Activated naive CD8-positive, alpha-beta T cell treated with anti-CD3 and anti-CD28 coated beads, Interleukin-2, amount 10 ng/mL, durations not matched to agents 7 days and 5 days (primary cell): Measurements from ENCODE around the gene ZNF609. TPM values are rescaled to one million over a fixed set of nuclear protein-coding genes. Genes with fewer than 3 reads are reported as not detected.
A peak's percentile ranks its signal among the peaks of the same experiment; 100 is the strongest.

Experiments used
- ATAC-seq: fragments of 150-1000 bp; cut with Tn5 transposase; one replicate; pipeline ENCODE4 v1.10.0; 2021; ENCODE audit warnings: low read depth, moderate library complexity
- POLR2A ChIA-PET: fragments of 350-600 bp; sonication (Branson Sonifier 250); formaldehyde crosslinking; loops from one replicate; lab custom pipeline; 2021; ENCODE audit warnings: antibody characterized with exemption; lab: Charles Lee
- DNase-seq: peaks from one replicate; pipeline ENCODE4 v3.0.0; 2021
- H3K27ac Mint-ChIP-seq: one replicate; pipeline ENCODE4 v1.8.0; 2022; ENCODE audit warnings: mild to moderate bottlenecking, mixed read lengths
- H3K27me3 Mint-ChIP-seq: one replicate; pipeline ENCODE4 v1.8.0; 2022; ENCODE audit warnings: mild to moderate bottlenecking, moderate library complexity, mixed read lengths
- H3K36me3 Mint-ChIP-seq: one replicate; pipeline ENCODE4 v1.8.0; 2021; ENCODE audit warnings: mild to moderate bottlenecking, mixed read lengths
- H3K4me1 Mint-ChIP-seq: one replicate; pipeline ENCODE4 v1.8.0; 2021; ENCODE audit warnings: mixed read lengths
- H3K4me3 Mint-ChIP-seq: one replicate; pipeline ENCODE4 v1.8.0; 2022; ENCODE audit warnings: mild to moderate bottlenecking, moderate library complexity, mixed read lengths
- H3K9me3 Mint-ChIP-seq: one replicate; pipeline ENCODE4 v1.8.0; 2021; ENCODE audit warnings: mixed read lengths
- total RNA-seq, 2 experiments: library from RNA; stranded (reverse); gene quantifications; one replicate each; pipeline ENCODE4 v1.2.3, GENCODE V29; 2021

Gene ZNF609
- total RNA-seq, 2 experiments from 2014 or later, result 52.2 to 57.2 TPM

- DNase-seq (no peak), ATAC-seq (no peak)
- POLR2A ChIA-PET, result interaction anchor here (0.6 to 1.7 kb wide), 4 partner anchors 35 to 320 kb away, joined by 3 to 6 read pairs (median 4); no protein-coding TSS in a partner anchor
- H3K27ac Mint-ChIP-seq, result no peak overlapping the region
- H3K9me3 Mint-ChIP-seq, result no peaks in the 10 kb centered on the region
- H3K27me3 Mint-ChIP-seq, result no peaks in the 10 kb centered on the region
- H3K36me3 Mint-ChIP-seq, result peaks cover 6% of the 10 kb centered on the region
- peaks cover 21% of the 10 kb centered on the region for H3K4me1 Mint-ChIP-seq
- no peak overlapping the region for H3K4me3 Mint-ChIP-seq
These were observed 193.4 kb downstream of the ZNF609 start for GRCh38 chr15:64653757-64654156.

GRCh38 chr15:64656508-64656907 lies 196.1 kb downstream of the ZNF609 start:
- Mint-ChIP-seq H3K27me3 (no peaks in the 10 kb centered on the region), H3K9me3 (no peaks in the 10 kb centered on the region), H3K36me3 (peaks cover 12% of the 10 kb centered on the region), H3K27ac (no peak overlapping the region), H3K4me1 (peaks cover 11% of the 10 kb centered on the region), H3K4me3 (no peak overlapping the region)
- ATAC-seq (no peak), DNase-seq (no peak)
- POLR2A ChIA-PET, result interaction anchor here (0.7 kb wide), 1 partner anchor 61 kb away, joined by 4 read pairs; no protein-coding TSS in a partner anchor

- ATAC-seq (no peak), DNase-seq (no peak)
- Mint-ChIP-seq H3K9me3 (no peaks in the 10 kb centered on the region), H3K36me3 (peaks cover 14% of the 10 kb centered on the region), H3K27me3 (no peaks in the 10 kb centered on the region), H3K4me1 (no peaks in the 10 kb centered on the region), H3K27ac (no peak overlapping the region), H3K4me3 (no peak overlapping the region)
- POLR2A ChIA-PET, result no interaction called here
These were observed 204.8 kb downstream of the ZNF609 start for GRCh38 chr15:64665179-64665578.

GRCh38 chr15:64667736-64668161 lies 207.4 kb downstream of the ZNF609 start:
- no peaks in the 10 kb centered on the region for H3K9me3 Mint-ChIP-seq
- no peaks in the 10 kb centered on the region for H3K4me1 Mint-ChIP-seq
- POLR2A ChIA-PET, result no interaction called here
- no peak overlapping the region for H3K4me3 Mint-ChIP-seq
- no peaks in the 10 kb centered on the region for H3K27me3 Mint-ChIP-seq
- no peak overlapping the region for H3K27ac Mint-ChIP-seq
- ATAC-seq, result no peak
- no peak for DNase-seq
- peaks cover 7% of the 10 kb centered on the region for H3K36me3 Mint-ChIP-seq

- H3K27ac Mint-ChIP-seq, result no peak overlapping the region
- no peak for DNase-seq
- H3K27me3 Mint-ChIP-seq, result no peaks in the 10 kb centered on the region
- H3K9me3 Mint-ChIP-seq, result no peaks in the 10 kb centered on the region
- POLR2A ChIA-PET, result no interaction called here
- peaks cover 25% of the 10 kb centered on the region for H3K36me3 Mint-ChIP-seq
- ATAC-seq, result no peak
- H3K4me3 Mint-ChIP-seq, result no peak overlapping the region
- peaks cover 4% of the 10 kb centered on the region for H3K4me1 Mint-ChIP-seq
These were observed 213.5 kb downstream of the ZNF609 start for GRCh38 chr15:64673866-64674265.

GRCh38 chr15:64678126-64678819 lies 217.9 kb downstream of the ZNF609 start:
- ATAC-seq, result no peak
- H3K4me1 Mint-ChIP-seq, result peaks cover 4% of the 10 kb centered on the region
- DNase-seq, result no peak
- no peaks in the 10 kb centered on the region for H3K9me3 Mint-ChIP-seq
- H3K27me3 Mint-ChIP-seq, result no peaks in the 10 kb centered on the region
- POLR2A ChIA-PET, result no interaction called here
- no peak overlapping the region for H3K27ac Mint-ChIP-seq
- no peak overlapping the region for H3K4me3 Mint-ChIP-seq
- peaks cover 25% of the 10 kb centered on the region for H3K36me3 Mint-ChIP-seq

GRCh38 chr15:64680097-64680496 lies 219.7 kb downstream of the ZNF609 start:
- ATAC-seq (no peak), DNase-seq (no peak)
- Mint-ChIP-seq H3K27ac (no peak overlapping the region), H3K4me1 (peaks cover 1% of the 10 kb centered on the region), H3K9me3 (no peaks in the 10 kb centered on the region), H3K4me3 (no peak overlapping the region), H3K27me3 (no peaks in the 10 kb centered on the region), H3K36me3 (peaks cover 14% of the 10 kb centered on the region)
- POLR2A ChIA-PET, result no interaction called here

- Mint-ChIP-seq H3K4me1 (peaks cover 1% of the 10 kb centered on the region), H3K27ac (no peak overlapping the region), H3K4me3 (no peak overlapping the region), H3K9me3 (no peaks in the 10 kb centered on the region), H3K36me3 (peaks cover 12% of the 10 kb centered on the region), H3K27me3 (no peaks in the 10 kb centered on the region)
- ATAC-seq (peak; percentile 36), DNase-seq (no peak)
- POLR2A ChIA-PET, result no interaction called here
These were observed 221.1 kb downstream of the ZNF609 start for GRCh38 chr15:64681424-64682024.

GRCh38 chr15:64682255-64682654 lies 221.9 kb downstream of the ZNF609 start:
- ATAC-seq (no peak), DNase-seq (no peak)
- POLR2A ChIA-PET, result no interaction called here
- H3K4me3 Mint-ChIP-seq, result no peak overlapping the region
- no peak overlapping the region for H3K27ac Mint-ChIP-seq
- H3K9me3 Mint-ChIP-seq, result no peaks in the 10 kb centered on the region
- H3K4me1 Mint-ChIP-seq, result peaks cover 1% of the 10 kb centered on the region
- peaks cover 9% of the 10 kb centered on the region for H3K36me3 Mint-ChIP-seq
- no peaks in the 10 kb centered on the region for H3K27me3 Mint-ChIP-seq

GRCh38 chr15:64683378-64683777 lies 223.0 kb downstream of the ZNF609 start:
- POLR2A ChIA-PET, result interaction anchor here (0.6 to 1.3 kb wide), 2 partner anchors 18 to 314 kb away, joined by 3 to 6 read pairs; no protein-coding TSS in a partner anchor
- Mint-ChIP-seq H3K36me3 (peaks cover 11% of the 10 kb centered on the region), H3K4me3 (no peak overlapping the region), H3K4me1 (no peaks in the 10 kb centered on the region), H3K27ac (no peak overlapping the region), H3K9me3 (no peaks in the 10 kb centered on the region), H3K27me3 (no peaks in the 10 kb centered on the region)
- ATAC-seq, result no peak
- DNase-seq, result no peak

GRCh38 chr15:64685230-64685888 lies 225.0 kb downstream of the ZNF609 start:
- POLR2A ChIA-PET, result no interaction called here
- H3K4me1 Mint-ChIP-seq, result no peaks in the 10 kb centered on the region
- ATAC-seq, result no peak

GRCh38 chr15:64686130-64686735 lies 225.9 kb downstream of the ZNF609 start:
- no peak overlapping the region for H3K4me3 Mint-ChIP-seq
- H3K27ac Mint-ChIP-seq, result no peak overlapping the region
- H3K9me3 Mint-ChIP-seq, result no peaks in the 10 kb centered on the region
- DNase-seq, result no peak
- no peaks in the 10 kb centered on the region for H3K4me1 Mint-ChIP-seq
- H3K27me3 Mint-ChIP-seq, result no peaks in the 10 kb centered on the region
- ATAC-seq, result no peak
- POLR2A ChIA-PET, result interaction anchor here (0.7 kb wide), 1 partner anchor 29 kb away, joined by 3 read pairs; no protein-coding TSS in a partner anchor
- H3K36me3 Mint-ChIP-seq, result peaks cover 7% of the 10 kb centered on the region

More at GRCh38 chr15:64685230-64685888, 225.0 kb downstream of the ZNF609 start:
- no peaks in the 10 kb centered on the region for H3K27me3 Mint-ChIP-seq
- no peak overlapping the region for H3K27ac Mint-ChIP-seq
- no peak overlapping the region for H3K4me3 Mint-ChIP-seq
- H3K36me3 Mint-ChIP-seq, result peaks cover 7% of the 10 kb centered on the region
- H3K9me3 Mint-ChIP-seq, result no peaks in the 10 kb centered on the region
- no peak for DNase-seq

GRCh38 chr15:64687172-64687571 lies 226.8 kb downstream of the ZNF609 start:
- H3K4me3 Mint-ChIP-seq, result no peak overlapping the region
- H3K4me1 Mint-ChIP-seq, result no peaks in the 10 kb centered on the region
- DNase-seq (no peak), ATAC-seq (no peak)
- POLR2A ChIA-PET, result no interaction called here
- H3K27ac Mint-ChIP-seq, result no peak overlapping the region
- H3K9me3 Mint-ChIP-seq, result no peaks in the 10 kb centered on the region
- H3K36me3 Mint-ChIP-seq, result peaks cover 7% of the 10 kb centered on the region
- no peaks in the 10 kb centered on the region for H3K27me3 Mint-ChIP-seq
